Measurements from ENCODE around the gene EHBP1L1.

- TF ChIP-seq ISL1 (CRISPR knock-in tag; IDR thresholded peaks at IDR 0.05) = no peak
- TF ChIP-seq BACH2 (CRISPR knock-in tag; IDR thresholded peaks at IDR 0.05; ENCODE audit: borderline replicate concordance) = no peak
- TF ChIP-seq ARNTL (CRISPR knock-in tag; IDR thresholded peaks at IDR 0.05; ENCODE audit: borderline replicate concordance, low read depth) = no peak
- no peak for TF ChIP-seq RARB (CRISPR knock-in tag; IDR thresholded peaks at IDR 0.05)
Observed at GRCh38 chr11:65627202-65627601, 51.3 kb downstream of the EHBP1L1 start.
